HG02798 (cell line): Measurements from ENCODE around the gene TYR.
"Not testable (repeated sequence)": the region's sequence is repeated elsewhere in the genome, so short reads cannot be mapped to it uniquely, and the experiment has no call there.

Experiments used
- ATAC-seq: cut with Tn5 transposase; IDR thresholded peaks from one replicate; pipeline ENCODE4 v1.9.1; 2021; ENCODE audit warnings: mild to moderate bottlenecking; ENCODE audit not compliant: unreplicated experiment, poor library complexity

TYR gene

GRCh38 chr11:89177691-89178231 lies at the start of gene TYR:
Gene TYR, plus strand, starts transcription at chr11:89177875. Its CDS starts 79 bp downstream, at chr11:89177954.
- no peak for ATAC-seq

- ATAC-seq: no peak
These were observed 41.1 kb upstream of the TYR start for GRCh38 chr11:89136606-89137005.

- no peak for ATAC-seq
These were observed 30.4 kb upstream of the TYR start for GRCh38 chr11:89147229-89147628.

GRCh38 chr11:89159974-89160373 lies 17.7 kb upstream of the TYR start:
- ATAC-seq: no peak

GRCh38 chr11:89161949-89162348 lies 15.7 kb upstream of the TYR start:
- ATAC-seq: no peak

- no peak for ATAC-seq
These were observed 14.0 kb upstream of the TYR start for GRCh38 chr11:89163686-89164085.

GRCh38 chr11:89168396-89168795 lies 9.3 kb upstream of the TYR start:
- no peak for ATAC-seq

- no peak for ATAC-seq
These were observed 1.9 kb upstream of the TYR start for GRCh38 chr11:89175796-89176195.

GRCh38 chr11:89176938-89177337 lies 737 bp upstream of the TYR start:
- no peak for ATAC-seq

- ATAC-seq: no peak
These were observed 3.4 kb downstream of the TYR start for GRCh38 chr11:89181111-89181510.

- no peak for ATAC-seq
These were observed 5.3 kb downstream of the TYR start for GRCh38 chr11:89182773-89183518.

GRCh38 chr11:89184021-89184420 lies 6.3 kb downstream of the TYR start:
- ATAC-seq: no peak

GRCh38 chr11:89189776-89190175 lies 12.1 kb downstream of the TYR start:
- ATAC-seq: no peak

GRCh38 chr11:89201138-89201537 lies 23.5 kb downstream of the TYR start:
- ATAC-seq: no peak

GRCh38 chr11:89203814-89204213 lies 26.1 kb downstream of the TYR start:
- ATAC-seq: no peak

- no peak for ATAC-seq
These were observed 27.7 kb downstream of the TYR start for GRCh38 chr11:89205378-89205777.

GRCh38 chr11:89220684-89221339 lies 43.1 kb downstream of the TYR start:
- no peak for ATAC-seq

- no peak for ATAC-seq
These were observed 57.4 kb downstream of the TYR start for GRCh38 chr11:89235083-89235482.

GRCh38 chr11:89235976-89236375 lies 58.3 kb downstream of the TYR start:
- ATAC-seq: no peak

- ATAC-seq: not testable (repeated sequence)
These were observed 69.3 kb downstream of the TYR start for GRCh38 chr11:89247007-89247406.

GRCh38 chr11:89249196-89249595 lies 71.5 kb downstream of the TYR start:
- no peak for ATAC-seq

- ATAC-seq: not testable (repeated sequence)
These were observed 83.8 kb downstream of the TYR start for GRCh38 chr11:89261483-89261882.
